Measurements from ENCODE around the gene PRKX. TPM values are rescaled to one million over a fixed set of nuclear protein-coding genes. Genes with fewer than 3 reads are reported as not detected.
"Not testable (repeated sequence)": the region's sequence is repeated elsewhere in the genome, so short reads cannot be mapped to it uniquely, and the experiment has no call there.

The PRKX gene
- polyA plus RNA-seq, 1 donor, result 10.9 TPM

- no peak for DNase-seq
These were observed 2.0 kb downstream of the PRKX start for GRCh38 chrX:3711331-3711917.

DNA sequence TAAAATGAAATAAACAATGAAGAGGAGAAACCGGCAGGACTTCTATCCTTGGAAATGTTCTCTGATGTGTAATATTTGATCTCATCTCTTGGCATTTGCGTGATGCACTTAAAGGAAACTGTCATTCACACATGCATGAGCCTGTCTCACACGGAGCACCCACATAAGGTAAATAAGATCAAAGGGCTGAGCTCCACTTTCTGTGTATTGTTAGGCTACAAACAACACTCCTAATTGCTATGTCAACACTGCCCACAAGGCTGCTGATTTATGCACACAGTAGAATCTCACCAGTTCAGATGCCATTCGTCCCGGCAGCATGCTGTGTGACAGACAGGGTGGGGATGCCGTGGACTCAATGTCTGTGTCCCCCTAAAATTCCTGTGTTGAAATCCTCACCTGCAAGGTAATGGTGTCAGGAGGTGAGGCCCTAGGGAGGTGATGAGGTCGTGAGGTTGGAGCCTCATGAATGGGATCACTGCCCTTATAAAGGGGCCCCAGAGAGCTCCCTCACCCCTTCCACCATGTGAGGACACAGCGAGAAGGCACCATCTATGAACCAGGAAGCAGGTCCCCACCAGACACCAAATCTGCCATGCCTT, 5.7 kb downstream of the PRKX start:
- DNase-seq, result not testable (repeated sequence)

DNA sequence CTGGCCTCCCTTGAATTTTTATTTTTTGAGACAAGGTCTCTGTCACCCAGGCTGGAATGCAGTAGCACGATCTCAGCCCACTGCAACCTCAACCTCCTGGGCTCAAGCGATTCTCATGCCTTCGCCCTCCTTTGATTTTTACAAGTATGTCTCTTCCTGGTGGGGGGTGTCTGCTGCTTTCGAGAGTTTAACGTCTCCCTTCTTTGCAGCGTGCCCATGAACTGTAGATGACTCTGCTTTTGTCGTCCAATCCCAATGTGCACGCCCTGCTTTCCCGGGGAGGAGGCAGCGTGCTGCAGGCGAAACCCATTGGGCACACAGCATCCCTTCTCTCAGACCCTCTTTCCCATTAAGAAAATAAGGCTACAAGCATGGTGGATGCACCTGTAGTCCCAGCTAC, 7.0 kb downstream of the PRKX start:
- no peak for DNase-seq

DNA sequence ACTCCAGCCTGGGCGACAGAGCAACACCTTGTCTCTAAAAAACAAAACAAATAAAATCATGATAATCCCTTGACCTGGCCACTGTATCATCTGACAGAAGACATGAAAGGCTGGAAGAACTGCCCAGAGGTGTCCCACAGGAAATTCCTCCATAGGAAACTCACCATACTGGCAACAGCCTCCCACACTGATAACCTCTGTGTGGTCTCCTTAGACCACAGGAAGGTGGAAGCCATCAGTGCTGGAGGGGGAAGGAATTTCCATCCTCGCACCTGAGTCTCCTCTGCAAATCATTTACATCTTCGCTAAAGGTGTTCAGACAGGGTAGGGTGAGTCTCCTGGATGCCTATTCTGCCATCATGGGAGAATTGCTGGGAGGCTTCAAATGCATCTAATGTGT, 10.2 kb downstream of the PRKX start:
- not testable (repeated sequence) for DNase-seq

GRCh38 chrX:3702095-3702494, 11.4 kb downstream of the PRKX start:
- not testable (repeated sequence) for DNase-seq

GRCh38 chrX:3701445-3701928, 12.0 kb downstream of the PRKX start:
- DNase-seq, result not testable (repeated sequence)

GRCh38 chrX:3699821-3700381, 13.5 kb downstream of the PRKX start:
- peak; percentile 9 for DNase-seq

DNA sequence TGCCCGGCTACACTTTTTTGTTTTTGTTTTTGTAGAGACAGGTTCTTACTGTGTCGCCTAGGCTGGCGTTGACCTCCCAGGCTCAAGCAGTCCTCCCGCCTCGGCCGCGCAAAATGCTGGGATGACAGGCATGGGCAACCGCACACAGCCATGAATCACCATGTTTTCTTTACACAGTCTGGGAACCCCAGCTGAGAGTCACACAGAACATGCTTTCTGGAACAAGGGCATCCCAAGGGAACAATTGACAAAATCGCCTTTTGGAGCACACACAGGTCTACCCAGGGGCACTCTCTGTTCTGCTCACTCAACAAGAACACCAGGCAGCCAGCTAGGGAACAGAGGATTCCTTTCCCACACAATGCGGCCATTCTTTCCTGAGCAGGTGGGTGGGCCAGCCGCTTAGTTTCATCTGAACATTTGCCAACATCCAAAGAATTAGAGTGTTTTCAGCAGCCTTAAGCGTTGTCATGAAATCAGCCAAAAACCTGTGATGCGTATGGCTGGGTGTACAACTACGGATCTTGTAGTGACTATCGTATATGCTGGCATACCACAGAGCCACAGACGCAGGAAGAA, 15.7 kb downstream of the PRKX start:
- DNase-seq, result peak; percentile 14

DNA sequence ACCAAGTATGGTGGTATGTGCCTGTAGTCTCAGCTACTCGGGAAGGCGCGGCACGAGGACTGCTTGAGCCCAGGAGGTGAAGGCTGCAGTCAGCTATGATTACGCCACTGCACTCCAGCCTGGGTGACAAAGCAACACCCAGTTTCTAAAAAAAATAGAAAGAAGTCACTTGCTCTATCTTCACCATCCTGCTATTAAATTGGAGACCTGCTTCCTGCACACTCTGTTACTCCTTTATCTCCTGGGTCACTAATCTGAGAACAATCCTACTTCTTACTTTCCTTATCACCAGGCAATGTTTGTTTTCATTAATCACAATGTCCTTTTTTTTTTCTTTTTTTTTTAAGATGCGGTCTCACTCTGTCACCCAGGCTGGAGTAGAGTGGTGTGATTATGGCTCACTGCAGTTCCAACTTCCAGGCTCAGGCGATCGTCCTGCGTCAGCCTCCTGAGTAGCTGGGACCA, 16.2 kb downstream of the PRKX start:
- DNase-seq, result no peak

- no peak for DNase-seq
These were observed 17.9 kb downstream of the PRKX start for GRCh38 chrX:3695536-3695935.

- peak; percentile 6 for DNase-seq
These were observed 23.3 kb downstream of the PRKX start for GRCh38 chrX:3690140-3690539.

DNA sequence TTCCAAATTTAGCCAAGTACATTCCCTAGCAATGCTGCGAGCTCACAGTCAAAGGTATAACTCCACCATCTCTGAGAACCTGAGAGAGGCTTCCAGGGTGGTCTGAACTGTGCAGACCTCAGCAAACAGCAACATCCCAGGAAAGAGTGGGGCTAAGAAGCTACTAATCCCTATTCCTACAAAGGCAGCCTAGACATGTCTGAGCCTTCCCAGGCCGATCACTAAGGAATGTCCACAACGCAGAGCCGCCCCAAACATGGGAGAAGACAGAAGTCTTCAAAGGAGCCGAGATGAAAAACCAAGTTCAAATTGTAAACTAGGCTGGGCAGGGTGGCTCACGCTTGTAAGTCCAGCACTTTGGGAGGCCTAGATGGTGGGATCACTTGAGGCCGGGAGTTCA, 30.2 kb downstream of the PRKX start:
- DNase-seq, result not testable (repeated sequence)

DNA sequence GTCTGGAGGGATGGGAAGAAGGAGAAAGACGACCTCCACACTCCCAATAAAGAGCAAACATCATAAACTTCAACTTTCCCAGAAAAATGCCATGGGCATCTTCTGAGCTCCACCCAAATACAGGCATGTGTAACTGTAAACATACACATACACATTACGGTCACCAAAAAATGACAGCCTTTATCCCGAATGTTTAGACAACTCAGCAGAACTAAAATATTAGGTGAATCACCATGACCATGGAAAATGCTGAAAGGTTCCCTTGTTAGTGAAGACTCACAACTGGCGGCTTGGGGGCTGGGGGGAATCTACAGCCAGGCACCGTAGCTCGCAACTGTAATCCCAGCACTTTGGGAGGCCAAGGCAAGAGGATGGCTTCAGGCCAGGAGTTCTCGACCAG, 33.0 kb downstream of the PRKX start:
- no peak for DNase-seq

GRCh38 chrX:3679669-3680068, 33.8 kb downstream of the PRKX start:
- no peak for DNase-seq

- DNase-seq, result no peak
These were observed 35.1 kb downstream of the PRKX start for GRCh38 chrX:3678328-3678727.

DNA sequence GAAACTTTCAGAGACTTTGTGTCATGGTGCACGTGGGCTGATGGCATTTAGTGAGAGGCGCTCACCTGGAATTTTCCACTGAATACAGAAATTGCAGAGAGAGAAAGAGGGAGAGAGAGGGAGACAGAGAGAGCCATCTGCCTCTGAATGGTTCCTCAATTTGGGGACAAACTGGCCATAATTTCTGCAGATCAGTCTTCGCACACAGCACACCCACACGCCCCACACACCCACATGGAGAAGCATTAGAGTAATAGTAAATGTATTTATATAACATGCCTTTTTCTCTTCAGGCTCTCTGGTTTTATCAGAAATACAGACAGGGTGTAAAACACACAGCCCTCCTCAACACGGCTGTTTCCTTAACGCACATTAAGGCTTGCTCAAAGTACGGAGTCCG, 38.6 kb downstream of the PRKX start:
- no peak for DNase-seq

DNA sequence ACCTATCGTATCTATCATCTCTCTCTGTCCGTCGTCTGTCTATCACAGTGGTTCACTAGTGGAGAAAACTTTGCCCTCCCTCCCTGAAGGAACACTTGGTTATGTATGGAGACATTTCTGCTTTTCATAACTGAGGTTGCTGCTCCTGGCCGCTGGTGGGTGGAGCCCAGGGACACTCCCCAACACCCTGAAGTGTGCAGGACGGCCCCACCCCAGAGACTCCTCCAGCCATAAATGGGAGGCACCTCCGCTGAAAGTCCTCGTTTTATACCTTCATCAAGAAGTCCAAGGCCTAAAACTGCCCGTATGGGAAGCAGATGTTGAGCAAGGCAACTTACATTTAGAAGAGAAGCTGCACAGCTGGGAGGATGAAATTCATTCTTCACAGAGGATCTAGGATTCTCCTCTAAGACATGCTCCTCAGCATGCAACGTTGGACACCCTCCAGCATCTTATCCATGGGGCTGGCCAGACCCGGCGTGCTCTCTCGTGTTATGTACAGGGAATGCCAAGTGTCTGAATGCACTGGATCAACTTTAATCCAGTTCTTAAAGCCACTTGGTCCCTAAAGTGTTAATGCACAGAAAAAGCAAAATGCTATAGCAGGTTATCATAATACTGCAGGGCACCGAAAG, 43.5 kb downstream of the PRKX start:
- no peak for DNase-seq

DNA sequence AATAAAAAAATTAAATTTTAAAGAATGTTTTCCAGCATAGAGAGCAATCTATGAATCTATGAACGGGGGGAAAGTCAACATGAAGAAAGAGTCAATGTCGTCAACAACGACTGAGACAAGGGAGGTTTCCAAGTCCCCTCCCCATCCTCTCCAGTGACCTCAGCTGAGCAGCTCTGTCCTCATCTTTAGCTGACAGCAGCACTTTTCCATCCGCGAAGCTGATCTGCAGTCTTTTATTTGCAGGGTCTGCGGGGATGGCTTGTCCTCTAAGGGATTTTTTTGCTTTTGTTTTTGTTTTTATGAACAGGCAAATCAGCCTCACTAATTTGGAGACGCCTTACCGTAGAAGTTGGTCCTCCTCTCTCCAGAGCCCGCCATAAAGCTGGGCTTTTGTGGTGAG, 46.5 kb downstream of the PRKX start:
- no peak for DNase-seq

GRCh38 chrX:3664921-3665320, 48.5 kb downstream of the PRKX start:
- DNase-seq, result no peak

- not testable (repeated sequence) for DNase-seq
These were observed 49.7 kb downstream of the PRKX start for GRCh38 chrX:3663576-3664250.

- no peak for DNase-seq
These were observed 53.7 kb downstream of the PRKX start for GRCh38 chrX:3659761-3660160.

DNA sequence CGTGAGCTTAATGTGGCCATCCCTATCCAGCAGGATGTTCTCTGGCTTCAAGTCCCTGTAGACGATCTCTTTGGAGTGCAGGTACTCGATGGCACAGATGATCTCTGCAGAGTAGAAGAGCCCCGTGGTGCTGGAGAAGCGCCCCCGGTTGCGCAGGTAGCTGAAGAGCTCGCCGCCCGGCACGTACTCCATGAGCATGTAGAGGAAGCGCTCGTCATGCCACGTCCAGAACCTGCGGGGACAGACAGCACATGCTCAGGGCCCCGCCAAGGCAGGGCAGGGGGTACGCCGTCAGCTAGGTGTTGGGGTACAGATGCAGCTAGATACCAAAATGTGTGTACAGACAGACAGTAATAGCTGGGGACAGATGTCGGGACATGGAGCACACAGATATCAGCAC, 58.3 kb downstream of the PRKX start:
- no peak for DNase-seq

- DNase-seq, result no peak
These were observed 60.3 kb downstream of the PRKX start for GRCh38 chrX:3653111-3653510.

Data from hindlimb muscle (tissue), 1 donor.